ENCODE measurements around the gene SIRPB1. TPM values are rescaled to one million over a fixed set of nuclear protein-coding genes. Genes with fewer than 3 reads are reported as not detected.

Gene SIRPB1
- total RNA-seq = under 1 TPM; 0.42 to 0.66 TPM
- not detected for polyA plus RNA-seq (2013, experiment 1 of 2)
- polyA plus RNA-seq (2013, experiment 2 of 2) = 0.37 TPM
- long read RNA-seq, experiment 1 = 0 reads
- long read RNA-seq, experiment 2 = 0 reads
- long read RNA-seq, experiment 3 = 0 reads
- long read RNA-seq, experiment 4 = 0 reads

GRCh38 chr20:1619861-1620444 is at the start of gene SIRPB1:
SIRPB1 (minus strand) TSS chr20:1620009; CDS start chr20:1619944, 65 bp downstream.
- Mint-ChIP-seq H3K27ac (no peak within 1 kb of the TSS), H3K4me3 (no peak within 1 kb of the TSS), H3K27me3 (ENCODE audit: insufficient read depth) (no peaks in the 10 kb centered on the region), H3K9me3 (peaks cover 6% of the 10 kb centered on the region), H3K4me1 (no peaks in the 10 kb centered on the region), H3K36me3 (ENCODE audit: low read depth) (no peaks in the 10 kb centered on the region)
- Histone ChIP-seq H3K4me3 (ENCODE audit: low read length) (no peak within 1 kb of the TSS), H3K9me3 (ENCODE audit: control insufficient read depth, low read length) (no peaks in the 10 kb centered on the region), H3K9ac (ENCODE audit: extremely low read depth, low read length, poor library complexity, severe bottlenecking) (no peak within 1 kb of the TSS), H3K4me1 (ENCODE audit: control insufficient read depth, insufficient read depth, low read length) (no peaks in the 10 kb centered on the region), H3K27ac (ENCODE audit: low read depth, low read length) (no peak within 1 kb of the TSS), H3K27me3 (ENCODE audit: control insufficient read depth, insufficient read depth, low read length, poor library complexity, severe bottlenecking) (no peaks in the 10 kb centered on the region), H3K36me3 (ENCODE audit: control insufficient read depth, insufficient read depth, low read length) (no peaks in the 10 kb centered on the region)
- WGBS, 2 experiments (ENCODE audit: insufficient coverage in 1 of 2, insufficient read length in 1 of 2) = 88% methylated on average over 5 of the region's 5 CpGs
- no peak for DNase-seq
- TF ChIP-seq, protein P1, sequence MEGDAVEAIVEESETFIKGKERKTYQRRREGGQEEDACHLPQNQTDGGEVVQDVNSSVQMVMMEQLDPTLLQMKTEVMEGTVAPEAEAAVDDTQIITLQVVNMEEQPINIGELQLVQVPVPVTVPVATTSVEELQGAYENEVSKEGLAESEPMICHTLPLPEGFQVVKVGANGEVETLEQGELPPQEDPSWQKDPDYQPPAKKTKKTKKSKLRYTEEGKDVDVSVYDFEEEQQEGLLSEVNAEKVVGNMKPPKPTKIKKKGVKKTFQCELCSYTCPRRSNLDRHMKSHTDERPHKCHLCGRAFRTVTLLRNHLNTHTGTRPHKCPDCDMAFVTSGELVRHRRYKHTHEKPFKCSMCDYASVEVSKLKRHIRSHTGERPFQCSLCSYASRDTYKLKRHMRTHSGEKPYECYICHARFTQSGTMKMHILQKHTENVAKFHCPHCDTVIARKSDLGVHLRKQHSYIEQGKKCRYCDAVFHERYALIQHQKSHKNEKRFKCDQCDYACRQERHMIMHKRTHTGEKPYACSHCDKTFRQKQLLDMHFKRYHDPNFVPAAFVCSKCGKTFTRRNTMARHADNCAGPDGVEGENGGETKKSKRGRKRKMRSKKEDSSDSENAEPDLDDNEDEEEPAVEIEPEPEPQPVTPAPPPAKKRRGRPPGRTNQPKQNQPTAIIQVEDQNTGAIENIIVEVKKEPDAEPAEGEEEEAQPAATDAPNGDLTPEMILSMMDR (conservative IDR thresholded peaks at IDR 0.05) = no peak

DNA sequence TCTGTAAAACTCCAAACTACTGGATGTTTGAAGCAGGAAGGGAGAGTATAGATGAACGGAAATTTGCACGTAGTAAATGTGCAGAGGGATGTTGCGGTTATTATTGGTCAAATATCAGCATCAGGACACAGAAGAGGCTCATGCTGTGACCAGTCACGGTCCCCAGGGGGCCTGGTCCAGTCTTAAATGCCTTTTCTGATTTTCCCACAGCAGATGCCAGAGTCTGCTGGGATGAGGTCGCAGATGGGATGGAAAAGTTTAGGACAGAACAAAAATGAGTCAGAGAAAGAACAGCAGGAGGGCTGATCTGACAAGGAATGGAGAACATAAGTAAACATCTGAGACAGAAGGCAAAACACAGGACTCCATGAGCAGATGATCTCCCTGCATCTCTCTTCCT is 49.5 kb upstream of the SIRPB1 start:
- DNase-seq = no peak
- Mint-ChIP-seq H3K4me3 (no peak overlapping the region), H3K4me1 (no peaks in the 10 kb centered on the region), H3K27me3 (ENCODE audit: insufficient read depth) (no peaks in the 10 kb centered on the region), H3K36me3 (ENCODE audit: low read depth) (no peaks in the 10 kb centered on the region), H3K9me3 (peaks cover 20% of the 10 kb centered on the region), H3K27ac (no peak overlapping the region)
- WGBS, 2 experiments (ENCODE audit: insufficient coverage in 1 of 2, insufficient read length in 1 of 2) = 86 to 90% methylated on average over 2 to 5 of the region's 5 CpGs
- H3K9ac ChIP-seq (ENCODE audit: extremely low read depth, low read length, poor library complexity, severe bottlenecking) = no peak overlapping the region
- no peaks in the 10 kb centered on the region for H3K9me3 ChIP-seq (ENCODE audit: control insufficient read depth, low read length)
- no peak overlapping the region for H3K27ac ChIP-seq (ENCODE audit: low read depth, low read length)
- TF ChIP-seq, protein P1 (conservative IDR thresholded peaks at IDR 0.05) = no peak
- H3K4me3 ChIP-seq (ENCODE audit: low read length) = no peak overlapping the region
- H3K27me3 ChIP-seq (ENCODE audit: control insufficient read depth, insufficient read depth, low read length, poor library complexity, severe bottlenecking) = no peaks in the 10 kb centered on the region
- H3K36me3 ChIP-seq (ENCODE audit: control insufficient read depth, insufficient read depth, low read length) = no peaks in the 10 kb centered on the region
- H3K4me1 ChIP-seq (ENCODE audit: control insufficient read depth, insufficient read depth, low read length) = no peaks in the 10 kb centered on the region

DNA sequence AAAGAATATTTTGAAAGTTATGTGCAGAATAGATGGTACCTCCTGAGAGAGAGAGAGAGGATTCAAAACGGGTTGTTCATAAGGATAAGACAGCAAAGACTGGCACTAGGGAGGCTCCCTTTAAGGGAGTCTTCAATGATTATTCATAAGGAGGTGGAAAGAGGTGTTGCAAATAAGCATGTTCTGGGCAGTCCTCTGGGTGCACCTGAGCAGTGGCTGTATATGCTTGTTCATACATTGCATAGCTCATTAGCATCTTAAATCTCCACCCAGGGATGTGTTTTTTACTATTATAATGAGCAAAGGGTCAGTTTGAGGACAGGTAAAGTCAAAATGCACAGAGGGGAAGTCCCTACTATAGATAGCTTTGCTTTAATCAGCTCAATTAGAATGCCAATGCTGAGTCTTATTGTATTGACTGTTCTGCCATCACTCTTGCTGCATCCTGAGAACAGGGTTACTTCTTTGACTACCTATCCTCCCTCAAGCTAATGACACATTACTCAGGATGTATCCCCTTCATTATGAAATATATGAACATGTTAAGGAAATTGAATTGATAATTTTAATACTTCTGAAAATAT is 47.8 kb upstream of the SIRPB1 start:
- no peak overlapping the region for H3K27ac Mint-ChIP-seq
- 83% methylated on average over 1 of the region's 1 CpG for whole genome bisulfite sequencing, 2 experiments (ENCODE audit: insufficient coverage in 1 of 2, insufficient read length in 1 of 2)
- Histone ChIP-seq H3K9ac (ENCODE audit: extremely low read depth, low read length, poor library complexity, severe bottlenecking) (no peak overlapping the region), H3K36me3 (ENCODE audit: control insufficient read depth, insufficient read depth, low read length) (no peaks in the 10 kb centered on the region), H3K9me3 (ENCODE audit: control insufficient read depth, low read length) (no peaks in the 10 kb centered on the region), H3K27ac (ENCODE audit: low read depth, low read length) (no peak overlapping the region), H3K4me1 (ENCODE audit: control insufficient read depth, insufficient read depth, low read length) (no peaks in the 10 kb centered on the region), H3K4me3 (ENCODE audit: low read length) (no peak overlapping the region), H3K27me3 (ENCODE audit: control insufficient read depth, insufficient read depth, low read length, poor library complexity, severe bottlenecking) (no peaks in the 10 kb centered on the region)
- H3K27me3 Mint-ChIP-seq (ENCODE audit: insufficient read depth) = no peaks in the 10 kb centered on the region
- no peaks in the 10 kb centered on the region for H3K4me1 Mint-ChIP-seq
- DNase-seq = no peak
- TF ChIP-seq, protein P1 (conservative IDR thresholded peaks at IDR 0.05) = no peak
- no peaks in the 10 kb centered on the region for H3K36me3 Mint-ChIP-seq (ENCODE audit: low read depth)
- H3K9me3 Mint-ChIP-seq = peaks cover 20% of the 10 kb centered on the region
- H3K4me3 Mint-ChIP-seq = no peak overlapping the region

All from endodermal cell (in vitro differentiated cells).